Liver (tissue), 3 donors: ENCODE results near the gene WWOX.

Source experiments
- HNF4G ChIP-seq: IDR thresholded peaks from 2 replicates; pipeline ENCODE4 v1.6.1; 2016; ENCODE audit warnings: antibody characterized with exemption
- JUND ChIP-seq, 2 donors: IDR thresholded peaks; 2 replicates each; pipeline ENCODE4 v1.6.1; 2016; ENCODE audit warnings: antibody characterized with exemption in 2 of 2
- RAD21 ChIP-seq, 2 donors: IDR thresholded peaks; 2 replicates each; pipeline ENCODE4 v1.6.1; 2016; ENCODE audit warnings: antibody characterized with exemption in 2 of 2, mild to moderate bottlenecking in 2 of 2
- TF ChIP-seq, protein P1 (sequence below): fragments of 150-350 bp; IDR thresholded peaks from 2 replicates; pipeline ENCODE4 v1.5.1; 2017; ENCODE audit warnings: improper control_type of control experiment, low read depth, low read length; ENCODE audit not compliant: missing input control
- TF ChIP-seq, protein P2 (sequence below): IDR thresholded peaks from 2 replicates; pipeline ENCODE4 v1.6.1; 2016; ENCODE audit warnings: antibody characterized with exemption, mild to moderate bottlenecking
- TF ChIP-seq, protein P3 (sequence below): IDR thresholded peaks from 2 replicates; pipeline ENCODE4 v1.6.1; 2016; ENCODE audit warnings: antibody characterized with exemption
- TF ChIP-seq, protein P4 (sequence below): IDR thresholded peaks from 2 replicates; pipeline ENCODE4 v1.6.1; 2016; ENCODE audit warnings: antibody characterized with exemption
- donor health status: healthy.
- donor health status: healthy.

DNA sequence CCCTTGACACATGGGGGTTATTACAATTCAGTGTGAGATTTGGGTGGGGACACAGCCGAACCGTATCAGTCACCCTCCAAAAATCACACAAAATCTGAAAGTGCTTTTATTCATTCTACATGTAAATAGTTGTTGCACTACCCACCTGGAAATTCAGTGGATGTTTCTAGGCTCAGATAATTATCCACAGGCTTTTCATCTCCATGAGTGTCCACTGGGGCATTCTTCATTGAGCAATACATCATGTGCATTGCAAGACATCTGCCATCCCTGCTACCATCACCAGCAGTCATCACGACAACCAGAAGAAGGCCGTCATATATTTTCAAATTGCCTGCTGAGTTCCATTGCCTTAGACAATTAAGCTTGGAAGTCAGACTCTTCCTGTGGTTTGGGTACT lies 330.8 kb downstream of the WWOX start:
- TF ChIP-seq, protein P1, sequence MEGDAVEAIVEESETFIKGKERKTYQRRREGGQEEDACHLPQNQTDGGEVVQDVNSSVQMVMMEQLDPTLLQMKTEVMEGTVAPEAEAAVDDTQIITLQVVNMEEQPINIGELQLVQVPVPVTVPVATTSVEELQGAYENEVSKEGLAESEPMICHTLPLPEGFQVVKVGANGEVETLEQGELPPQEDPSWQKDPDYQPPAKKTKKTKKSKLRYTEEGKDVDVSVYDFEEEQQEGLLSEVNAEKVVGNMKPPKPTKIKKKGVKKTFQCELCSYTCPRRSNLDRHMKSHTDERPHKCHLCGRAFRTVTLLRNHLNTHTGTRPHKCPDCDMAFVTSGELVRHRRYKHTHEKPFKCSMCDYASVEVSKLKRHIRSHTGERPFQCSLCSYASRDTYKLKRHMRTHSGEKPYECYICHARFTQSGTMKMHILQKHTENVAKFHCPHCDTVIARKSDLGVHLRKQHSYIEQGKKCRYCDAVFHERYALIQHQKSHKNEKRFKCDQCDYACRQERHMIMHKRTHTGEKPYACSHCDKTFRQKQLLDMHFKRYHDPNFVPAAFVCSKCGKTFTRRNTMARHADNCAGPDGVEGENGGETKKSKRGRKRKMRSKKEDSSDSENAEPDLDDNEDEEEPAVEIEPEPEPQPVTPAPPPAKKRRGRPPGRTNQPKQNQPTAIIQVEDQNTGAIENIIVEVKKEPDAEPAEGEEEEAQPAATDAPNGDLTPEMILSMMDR = no peak
- TF ChIP-seq RAD21 (IDR thresholded peaks at IDR 0.05) (no peak), HNF4G (no peak), JUND (IDR thresholded peaks at IDR 0.05) (no peak)
- TF ChIP-seq, protein P2, sequence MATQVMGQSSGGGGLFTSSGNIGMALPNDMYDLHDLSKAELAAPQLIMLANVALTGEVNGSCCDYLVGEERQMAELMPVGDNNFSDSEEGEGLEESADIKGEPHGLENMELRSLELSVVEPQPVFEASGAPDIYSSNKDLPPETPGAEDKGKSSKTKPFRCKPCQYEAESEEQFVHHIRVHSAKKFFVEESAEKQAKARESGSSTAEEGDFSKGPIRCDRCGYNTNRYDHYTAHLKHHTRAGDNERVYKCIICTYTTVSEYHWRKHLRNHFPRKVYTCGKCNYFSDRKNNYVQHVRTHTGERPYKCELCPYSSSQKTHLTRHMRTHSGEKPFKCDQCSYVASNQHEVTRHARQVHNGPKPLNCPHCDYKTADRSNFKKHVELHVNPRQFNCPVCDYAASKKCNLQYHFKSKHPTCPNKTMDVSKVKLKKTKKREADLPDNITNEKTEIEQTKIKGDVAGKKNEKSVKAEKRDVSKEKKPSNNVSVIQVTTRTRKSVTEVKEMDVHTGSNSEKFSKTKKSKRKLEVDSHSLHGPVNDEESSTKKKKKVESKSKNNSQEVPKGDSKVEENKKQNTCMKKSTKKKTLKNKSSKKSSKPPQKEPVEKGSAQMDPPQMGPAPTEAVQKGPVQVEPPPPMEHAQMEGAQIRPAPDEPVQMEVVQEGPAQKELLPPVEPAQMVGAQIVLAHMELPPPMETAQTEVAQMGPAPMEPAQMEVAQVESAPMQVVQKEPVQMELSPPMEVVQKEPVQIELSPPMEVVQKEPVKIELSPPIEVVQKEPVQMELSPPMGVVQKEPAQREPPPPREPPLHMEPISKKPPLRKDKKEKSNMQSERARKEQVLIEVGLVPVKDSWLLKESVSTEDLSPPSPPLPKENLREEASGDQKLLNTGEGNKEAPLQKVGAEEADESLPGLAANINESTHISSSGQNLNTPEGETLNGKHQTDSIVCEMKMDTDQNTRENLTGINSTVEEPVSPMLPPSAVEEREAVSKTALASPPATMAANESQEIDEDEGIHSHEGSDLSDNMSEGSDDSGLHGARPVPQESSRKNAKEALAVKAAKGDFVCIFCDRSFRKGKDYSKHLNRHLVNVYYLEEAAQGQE = no peak
- TF ChIP-seq, protein P3, sequence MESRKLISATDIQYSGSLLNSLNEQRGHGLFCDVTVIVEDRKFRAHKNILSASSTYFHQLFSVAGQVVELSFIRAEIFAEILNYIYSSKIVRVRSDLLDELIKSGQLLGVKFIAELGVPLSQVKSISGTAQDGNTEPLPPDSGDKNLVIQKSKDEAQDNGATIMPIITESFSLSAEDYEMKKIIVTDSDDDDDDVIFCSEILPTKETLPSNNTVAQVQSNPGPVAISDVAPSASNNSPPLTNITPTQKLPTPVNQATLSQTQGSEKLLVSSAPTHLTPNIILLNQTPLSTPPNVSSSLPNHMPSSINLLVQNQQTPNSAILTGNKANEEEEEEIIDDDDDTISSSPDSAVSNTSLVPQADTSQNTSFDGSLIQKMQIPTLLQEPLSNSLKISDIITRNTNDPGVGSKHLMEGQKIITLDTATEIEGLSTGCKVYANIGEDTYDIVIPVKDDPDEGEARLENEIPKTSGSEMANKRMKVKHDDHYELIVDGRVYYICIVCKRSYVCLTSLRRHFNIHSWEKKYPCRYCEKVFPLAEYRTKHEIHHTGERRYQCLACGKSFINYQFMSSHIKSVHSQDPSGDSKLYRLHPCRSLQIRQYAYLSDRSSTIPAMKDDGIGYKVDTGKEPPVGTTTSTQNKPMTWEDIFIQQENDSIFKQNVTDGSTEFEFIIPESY = no peak
- TF ChIP-seq, protein P4, sequence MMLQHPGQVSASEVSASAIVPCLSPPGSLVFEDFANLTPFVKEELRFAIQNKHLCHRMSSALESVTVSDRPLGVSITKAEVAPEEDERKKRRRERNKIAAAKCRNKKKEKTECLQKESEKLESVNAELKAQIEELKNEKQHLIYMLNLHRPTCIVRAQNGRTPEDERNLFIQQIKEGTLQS = no peak
